OCI-LY1 (cell line): ENCODE data around the gene CNTN3.

Source experiments
- H2AFZ ChIP-seq: fragments of 200-600 bp; sonication (generic), shearing (Covaris generic); 2 replicates; pipeline ENCODE4 v1.6.0; 2014; ENCODE audit warnings: antibody characterized with exemption, mild to moderate bottlenecking, low read length
- H3F3A ChIP-seq: fragments of 200-600 bp; sonication (generic), shearing (Covaris generic); 2 replicates; pipeline ENCODE4 v1.6.0; 2014; ENCODE audit warnings: mild to moderate bottlenecking, antibody characterized with exemption, low read length, moderate library complexity; ENCODE audit not compliant: insufficient read depth
- H3K27ac ChIP-seq: fragments of 200-600 bp; sonication (generic); 2 replicates; pipeline ENCODE4 v1.5.1; 2014; ENCODE audit warnings: low read length, mixed run types, mild to moderate bottlenecking, low read depth; ENCODE audit not compliant: poor library complexity, severe bottlenecking
- H3K27me3 ChIP-seq: fragments of 200-600 bp; sonication (generic); 2 replicates; pipeline ENCODE4 v1.6.0; 2014; ENCODE audit warnings: antibody characterized with exemption, mild to moderate bottlenecking, low read length, moderate library complexity; ENCODE audit not compliant: insufficient read depth
- H3K36me3 ChIP-seq: fragments of 200-600 bp; sonication (generic); 2 replicates; pipeline ENCODE4 v1.6.1; 2014; ENCODE audit warnings: mild to moderate bottlenecking, antibody characterized with exemption, low read length, moderate library complexity, mixed read lengths; ENCODE audit not compliant: insufficient read depth
- H3K4me1 ChIP-seq: fragments of 200-600 bp; sonication (generic); 2 replicates; pipeline ENCODE4 v1.5.1; 2014; ENCODE audit warnings: mild to moderate bottlenecking, low read length, moderate library complexity; ENCODE audit not compliant: insufficient read depth, severe bottlenecking
- H3K4me2 ChIP-seq: fragments of 200-600 bp; sonication (generic), shearing (Covaris generic); 2 replicates; pipeline ENCODE4 v1.6.1; 2014; ENCODE audit warnings: low read length
- H3K4me3 ChIP-seq: fragments of 200-600 bp; sonication (generic); 2 replicates; pipeline ENCODE4 v1.5.1; 2014; ENCODE audit warnings: low read length, low read depth, mild to moderate bottlenecking, mixed read lengths; ENCODE audit not compliant: poor library complexity, severe bottlenecking
- H3K79me2 ChIP-seq: fragments of 200-600 bp; shearing (Covaris generic); 2 replicates; pipeline ENCODE4 v1.6.1; 2016; ENCODE audit warnings: mixed run types, low read length, mixed read lengths; ENCODE audit not compliant: insufficient read depth
- H3K9ac ChIP-seq: fragments of 200-600 bp; sonication (generic), shearing (Covaris generic); 2 replicates; pipeline ENCODE4 v1.6.1; 2014; ENCODE audit warnings: mild to moderate bottlenecking, low read length, mixed read lengths
- H3K9me2 ChIP-seq: fragments of 200-600 bp; sonication (generic), shearing (Covaris generic); 2 replicates; pipeline ENCODE4 v1.6.1; 2014; ENCODE audit warnings: low read depth, mild to moderate bottlenecking, low read length, mixed read lengths
- H3K9me3 ChIP-seq: fragments of 200-600 bp; shearing (Covaris generic); 2 replicates; pipeline ENCODE4 v1.6.1; 2014; ENCODE audit warnings: low read length, mixed read lengths
- H4K20me1 ChIP-seq: fragments of 200-600 bp; sonication (generic), shearing (Covaris generic); 2 replicates; pipeline ENCODE4 v1.6.0; 2016; ENCODE audit warnings: mild to moderate bottlenecking, low read length; ENCODE audit not compliant: insufficient read depth
- CTCF ChIP-seq: fragments of 200-600 bp; sonication (generic), shearing (Covaris generic); IDR thresholded peaks from 2 replicates; pipeline ENCODE4 v1.5.1; 2017; ENCODE audit warnings: mild to moderate bottlenecking, antibody characterized with exemption, low read length, moderate library complexity, mixed read lengths
- EZH2 ChIP-seq: fragments of 200-600 bp; sonication (generic), shearing (Covaris generic); IDR thresholded peaks from 2 replicates; pipeline ENCODE4 v1.8.0; 2017; ENCODE audit warnings: borderline replicate concordance, mixed run types, mild to moderate bottlenecking, antibody characterized with exemption, low read length, moderate library complexity, mixed read lengths

CNTN3 gene

GRCh38 chr3:74582982-74583381 lies 31.5 kb downstream of the CNTN3 start:
- no peaks in the 10 kb centered on the region for H3K9me2 ChIP-seq
- no peak overlapping the region for H2AFZ ChIP-seq
- H3K27me3 ChIP-seq: no peaks in the 10 kb centered on the region
- H3K27ac ChIP-seq: no peak overlapping the region
- H3K9me3 ChIP-seq: no peaks in the 10 kb centered on the region
- H3K79me2 ChIP-seq: no peaks in the 10 kb centered on the region
- H3K36me3 ChIP-seq: no peaks in the 10 kb centered on the region
- TF ChIP-seq CTCF (no peak), EZH2 (no peak)
- H3F3A ChIP-seq: no peaks in the 10 kb centered on the region
- no peak overlapping the region for H3K9ac ChIP-seq
- no peaks in the 10 kb centered on the region for H4K20me1 ChIP-seq
- H3K4me1 ChIP-seq: no peaks in the 10 kb centered on the region
- H3K4me2 ChIP-seq: no peak overlapping the region
- no peak overlapping the region for H3K4me3 ChIP-seq

GRCh38 chr3:74575857-74576256 lies 38.6 kb downstream of the CNTN3 start:
- Histone ChIP-seq H3K27me3 (no peaks in the 10 kb centered on the region), H3K27ac (no peak overlapping the region), H3K9me2 (no peaks in the 10 kb centered on the region), H4K20me1 (no peaks in the 10 kb centered on the region), H3K36me3 (no peaks in the 10 kb centered on the region), H3K4me1 (no peaks in the 10 kb centered on the region), H3F3A (no peaks in the 10 kb centered on the region), H3K79me2 (no peaks in the 10 kb centered on the region), H3K4me2 (no peak overlapping the region), H3K9ac (no peak overlapping the region), H2AFZ (no peak overlapping the region), H3K4me3 (no peak overlapping the region), H3K9me3 (no peaks in the 10 kb centered on the region)
- TF ChIP-seq EZH2 (no peak), CTCF (no peak)

- no peaks in the 10 kb centered on the region for H3K79me2 ChIP-seq
- no peaks in the 10 kb centered on the region for H3F3A ChIP-seq
- no peak overlapping the region for H3K9ac ChIP-seq
- H3K9me3 ChIP-seq: no peaks in the 10 kb centered on the region
- no peak overlapping the region for H3K4me2 ChIP-seq
- TF ChIP-seq CTCF: no peak
- TF ChIP-seq EZH2: no peak
- H3K4me3 ChIP-seq: no peak overlapping the region
- H3K27ac ChIP-seq: no peak overlapping the region
- no peaks in the 10 kb centered on the region for H3K36me3 ChIP-seq
- no peak overlapping the region for H2AFZ ChIP-seq
- H4K20me1 ChIP-seq: no peaks in the 10 kb centered on the region
- H3K9me2 ChIP-seq: no peaks in the 10 kb centered on the region
- H3K27me3 ChIP-seq: no peaks in the 10 kb centered on the region
- no peaks in the 10 kb centered on the region for H3K4me1 ChIP-seq
Measured at GRCh38 chr3:74571118-74571517, 43.3 kb downstream of the CNTN3 start.
